Measurements from ENCODE around the gene RAB31.

RAB31 gene

GRCh38 chr18:9842448-9842847 is 134.3 kb downstream of the RAB31 start:
- H3K4me3 ChIP-seq (ENCODE audit: low read length), result no peak overlapping the region
- H3K9me3 ChIP-seq (replicated peaks; ENCODE audit: low read length), result no peaks in the 10 kb centered on the region
- H3K27me3 ChIP-seq (ENCODE audit: control insufficient read depth, insufficient read depth, low read length), result no peaks in the 10 kb centered on the region
- H3K36me3 ChIP-seq (ENCODE audit: insufficient read depth, low read length), result no peaks in the 10 kb centered on the region
- H3K4me1 ChIP-seq (ENCODE audit: control insufficient read depth, insufficient read depth, low read length), result no peaks in the 10 kb centered on the region
- no peak overlapping the region for H3K9ac ChIP-seq (ENCODE audit: low read depth, low read length)
- no peak overlapping the region for H3K4me2 ChIP-seq (ENCODE audit: low read length)

GRCh38 chr18:9845256-9845655 is 137.2 kb downstream of the RAB31 start:
- Histone ChIP-seq H3K4me1 (ENCODE audit: control insufficient read depth, insufficient read depth, low read length) (peaks cover 16% of the 10 kb centered on the region), H3K9ac (ENCODE audit: low read depth, low read length) (no peak overlapping the region), H3K27me3 (ENCODE audit: control insufficient read depth, insufficient read depth, low read length) (no peaks in the 10 kb centered on the region), H3K4me3 (ENCODE audit: low read length) (no peak overlapping the region), H3K9me3 (replicated peaks; ENCODE audit: low read length) (no peaks in the 10 kb centered on the region), H3K4me2 (ENCODE audit: low read length) (no peak overlapping the region), H3K36me3 (ENCODE audit: insufficient read depth, low read length) (no peaks in the 10 kb centered on the region)

- no peak overlapping the region for H3K4me2 ChIP-seq (ENCODE audit: low read length)
- H3K4me3 ChIP-seq (ENCODE audit: low read length), result no peak overlapping the region
- H3K4me1 ChIP-seq (ENCODE audit: control insufficient read depth, insufficient read depth, low read length), result peaks cover 21% of the 10 kb centered on the region
- no peaks in the 10 kb centered on the region for H3K9me3 ChIP-seq (replicated peaks; ENCODE audit: low read length)
- no peak overlapping the region for H3K9ac ChIP-seq (ENCODE audit: low read depth, low read length)
- H3K27me3 ChIP-seq (ENCODE audit: control insufficient read depth, insufficient read depth, low read length), result no peaks in the 10 kb centered on the region
- no peaks in the 10 kb centered on the region for H3K36me3 ChIP-seq (ENCODE audit: insufficient read depth, low read length)
Observed at GRCh38 chr18:9846162-9846925, 138.2 kb downstream of the RAB31 start.

GRCh38 chr18:9848170-9848879 is 140.2 kb downstream of the RAB31 start:
- no peak overlapping the region for H3K9ac ChIP-seq (ENCODE audit: low read depth, low read length)
- H3K4me1 ChIP-seq (ENCODE audit: control insufficient read depth, insufficient read depth, low read length), result peaks cover 24% of the 10 kb centered on the region
- no peaks in the 10 kb centered on the region for H3K36me3 ChIP-seq (ENCODE audit: insufficient read depth, low read length)
- H3K27me3 ChIP-seq (ENCODE audit: control insufficient read depth, insufficient read depth, low read length), result no peaks in the 10 kb centered on the region
- H3K4me2 ChIP-seq (ENCODE audit: low read length), result no peak overlapping the region
- H3K4me3 ChIP-seq (ENCODE audit: low read length), result no peak overlapping the region
- no peaks in the 10 kb centered on the region for H3K9me3 ChIP-seq (replicated peaks; ENCODE audit: low read length)

- Histone ChIP-seq H3K9ac (ENCODE audit: low read depth, low read length) (peak overlapping the region; percentile 6), H3K4me2 (ENCODE audit: low read length) (peak overlapping the region; percentile 47), H3K4me1 (ENCODE audit: control insufficient read depth, insufficient read depth, low read length) (peaks cover 24% of the 10 kb centered on the region), H3K4me3 (ENCODE audit: low read length) (no peak overlapping the region), H3K27me3 (ENCODE audit: control insufficient read depth, insufficient read depth, low read length) (no peaks in the 10 kb centered on the region), H3K9me3 (replicated peaks; ENCODE audit: low read length) (no peaks in the 10 kb centered on the region), H3K36me3 (ENCODE audit: insufficient read depth, low read length) (no peaks in the 10 kb centered on the region)
Observed at GRCh38 chr18:9849407-9850283, 141.5 kb downstream of the RAB31 start.

- Histone ChIP-seq H3K4me1 (ENCODE audit: control insufficient read depth, insufficient read depth, low read length) (peaks cover 29% of the 10 kb centered on the region), H3K9me3 (replicated peaks; ENCODE audit: low read length) (no peaks in the 10 kb centered on the region), H3K4me3 (ENCODE audit: low read length) (no peak overlapping the region), H3K27me3 (ENCODE audit: control insufficient read depth, insufficient read depth, low read length) (no peaks in the 10 kb centered on the region), H3K9ac (ENCODE audit: low read depth, low read length) (no peak overlapping the region), H3K36me3 (ENCODE audit: insufficient read depth, low read length) (no peaks in the 10 kb centered on the region), H3K4me2 (ENCODE audit: low read length) (no peak overlapping the region)
Observed at GRCh38 chr18:9850309-9850708, 142.2 kb downstream of the RAB31 start.

GRCh38 chr18:9851511-9851910 is 143.4 kb downstream of the RAB31 start:
- Histone ChIP-seq H3K9ac (ENCODE audit: low read depth, low read length) (no peak overlapping the region), H3K4me3 (ENCODE audit: low read length) (no peak overlapping the region), H3K27me3 (ENCODE audit: control insufficient read depth, insufficient read depth, low read length) (no peaks in the 10 kb centered on the region), H3K36me3 (ENCODE audit: insufficient read depth, low read length) (no peaks in the 10 kb centered on the region), H3K4me2 (ENCODE audit: low read length) (peak overlapping the region; percentile 31), H3K9me3 (replicated peaks; ENCODE audit: low read length) (no peaks in the 10 kb centered on the region), H3K4me1 (ENCODE audit: control insufficient read depth, insufficient read depth, low read length) (peaks cover 34% of the 10 kb centered on the region)

- Histone ChIP-seq H3K9ac (ENCODE audit: low read depth, low read length) (no peak overlapping the region), H3K36me3 (ENCODE audit: insufficient read depth, low read length) (no peaks in the 10 kb centered on the region), H3K4me1 (ENCODE audit: control insufficient read depth, insufficient read depth, low read length) (peaks cover 34% of the 10 kb centered on the region), H3K4me3 (ENCODE audit: low read length) (no peak overlapping the region), H3K4me2 (ENCODE audit: low read length) (no peak overlapping the region), H3K27me3 (ENCODE audit: control insufficient read depth, insufficient read depth, low read length) (no peaks in the 10 kb centered on the region), H3K9me3 (replicated peaks; ENCODE audit: low read length) (no peaks in the 10 kb centered on the region)
Observed at GRCh38 chr18:9852266-9853081, 144.4 kb downstream of the RAB31 start.

- Histone ChIP-seq H3K4me3 (ENCODE audit: low read length) (no peak overlapping the region), H3K4me1 (ENCODE audit: control insufficient read depth, insufficient read depth, low read length) (peaks cover 19% of the 10 kb centered on the region), H3K9ac (ENCODE audit: low read depth, low read length) (no peak overlapping the region), H3K27me3 (ENCODE audit: control insufficient read depth, insufficient read depth, low read length) (no peaks in the 10 kb centered on the region), H3K36me3 (ENCODE audit: insufficient read depth, low read length) (peaks cover 5% of the 10 kb centered on the region), H3K9me3 (replicated peaks; ENCODE audit: low read length) (no peaks in the 10 kb centered on the region), H3K4me2 (ENCODE audit: low read length) (peak overlapping the region; percentile 29)
Observed at GRCh38 chr18:9854801-9855676, 146.9 kb downstream of the RAB31 start.

GRCh38 chr18:9855681-9856080 is 147.6 kb downstream of the RAB31 start:
- no peak overlapping the region for H3K4me3 ChIP-seq (ENCODE audit: low read length)
- no peaks in the 10 kb centered on the region for H3K27me3 ChIP-seq (ENCODE audit: control insufficient read depth, insufficient read depth, low read length)
- no peak overlapping the region for H3K9ac ChIP-seq (ENCODE audit: low read depth, low read length)
- H3K9me3 ChIP-seq (replicated peaks; ENCODE audit: low read length), result no peaks in the 10 kb centered on the region
- peaks cover 18% of the 10 kb centered on the region for H3K4me1 ChIP-seq (ENCODE audit: control insufficient read depth, insufficient read depth, low read length)
- H3K4me2 ChIP-seq (ENCODE audit: low read length), result peak overlapping the region; percentile 29
- H3K36me3 ChIP-seq (ENCODE audit: insufficient read depth, low read length), result peaks cover 9% of the 10 kb centered on the region
